ENCODE measurements around the gene ASB8. TPM values are rescaled to one million over a fixed set of nuclear protein-coding genes. Genes with fewer than 3 reads are reported as not detected.

The ASB8 gene
- total and polyA plus RNA-seq, 9 of the 15 experiments (the other 6 are each of a cell fraction or from before 2014, with no cell fraction given), result 13.3 to 29.0 (median 19.6) TPM

- TF ChIP-seq PTBP1 (IDR thresholded peaks at IDR 0.05; ENCODE audit: low read depth, low read length), result no peak
- TF ChIP-seq ZNF133 (CRISPR knock-in tag; IDR thresholded peaks at IDR 0.05), result no peak
- peak; percentile 74; the same call in 1 of the 2 replicates for TF ChIP-seq PHF8 (IDR thresholded peaks at IDR 0.05; ENCODE audit: borderline replicate concordance, low read length)
- TF ChIP-seq ZMIZ1 (IDR thresholded peaks at IDR 0.05; ENCODE audit: low read depth in 2 of 2, low read length in 2 of 2), result no peak
- no peak for TF ChIP-seq DACH1 (IDR thresholded peaks at IDR 0.05; ENCODE audit: partially characterized antibody)
- peak; percentile 73 for TF ChIP-seq POLR2A (conservative IDR thresholded peaks at IDR 0.05)
- TF ChIP-seq ELK1 (CRISPR knock-in tag; IDR thresholded peaks at IDR 0.05), result no peak
- peak; percentile 67; the same call in 1 of the 2 replicates for TF ChIP-seq CTBP1 (IDR thresholded peaks at IDR 0.05; ENCODE audit: borderline replicate concordance)
- no peak for TF ChIP-seq SAFB (IDR thresholded peaks at IDR 0.05; ENCODE audit: borderline replicate concordance, low read depth, low read length)
- TF ChIP-seq ZNF592 (IDR thresholded peaks at IDR 0.05), result no peak; the same call in 1 of the 2 replicates
- no peak for TF ChIP-seq ZNF217 (CRISPR knock-in tag; IDR thresholded peaks at IDR 0.05)
- no peak for TF ChIP-seq U2AF1 (optimal IDR thresholded peaks at IDR 0.05; ENCODE audit: low read depth, low read length)
- no peak for TF ChIP-seq ETV6 (IDR thresholded peaks at IDR 0.05; ENCODE audit: borderline replicate concordance in 1 of 2, low read depth in 2 of 2, low read length in 1 of 2)
- TF ChIP-seq ETV6 (CRISPR knock-in tag; IDR thresholded peaks at IDR 0.05; ENCODE audit: borderline replicate concordance), result no peak
- no peak for TF ChIP-seq TCF15 (CRISPR knock-in tag; IDR thresholded peaks at IDR 0.05)
- peak; percentile 37; the same call in 1 of the 2 replicates for TF ChIP-seq PML (IDR thresholded peaks at IDR 0.05; ENCODE audit: low read length)
- no peak for TF ChIP-seq ZFP36 (IDR thresholded peaks at IDR 0.05; ENCODE audit: low read depth, low read length, partially characterized antibody)
- TF ChIP-seq RAD51 (IDR thresholded peaks at IDR 0.05; ENCODE audit: borderline replicate concordance, low read depth), result no peak
- no peak for TF ChIP-seq CHD2 (IDR thresholded peaks at IDR 0.05; ENCODE audit: low read depth, low read length)
Measured at GRCh38 chr12:48157018-48157888, at the start of gene ASB8 (continued).
